Vagina (tissue), 2 donors: ENCODE data around the gene RBM5.

ENCODE experiments used
- POLR2A ChIP-seq, 2 donors: fragments of 450-650 bp; IDR thresholded peaks; one replicate each; pipeline ENCODE4 v1.6.1; 2017; ENCODE audit warnings: antibody characterized with exemption in 2 of 2, mild to moderate bottlenecking in 2 of 2, moderate library complexity in 2 of 2
- POLR2AphosphoS5 ChIP-seq, 2 donors: sonication (generic); formaldehyde crosslinking; IDR thresholded peaks; one replicate each; pipeline ENCODE4 v1.9.0; 2017; ENCODE audit warnings: antibody characterized with exemption in 2 of 2, mild to moderate bottlenecking in 2 of 2, low read depth in 1 of 2; ENCODE audit not compliant: insufficient read depth in 1 of 2
- TF ChIP-seq, protein P1 (sequence below), 3 experiments: fragments of 450-650 bp in 2 of 3; fragments of 200-600 bp in 1 of 3; sonication (generic) in 1 of 3; IDR thresholded peaks; one replicate each; pipeline ENCODE4 v1.5.1; 2017 to 2019; ENCODE audit warnings: antibody characterized with exemption in 3 of 3, mild to moderate bottlenecking in 2 of 3, moderate library complexity in 2 of 3

DNA sequence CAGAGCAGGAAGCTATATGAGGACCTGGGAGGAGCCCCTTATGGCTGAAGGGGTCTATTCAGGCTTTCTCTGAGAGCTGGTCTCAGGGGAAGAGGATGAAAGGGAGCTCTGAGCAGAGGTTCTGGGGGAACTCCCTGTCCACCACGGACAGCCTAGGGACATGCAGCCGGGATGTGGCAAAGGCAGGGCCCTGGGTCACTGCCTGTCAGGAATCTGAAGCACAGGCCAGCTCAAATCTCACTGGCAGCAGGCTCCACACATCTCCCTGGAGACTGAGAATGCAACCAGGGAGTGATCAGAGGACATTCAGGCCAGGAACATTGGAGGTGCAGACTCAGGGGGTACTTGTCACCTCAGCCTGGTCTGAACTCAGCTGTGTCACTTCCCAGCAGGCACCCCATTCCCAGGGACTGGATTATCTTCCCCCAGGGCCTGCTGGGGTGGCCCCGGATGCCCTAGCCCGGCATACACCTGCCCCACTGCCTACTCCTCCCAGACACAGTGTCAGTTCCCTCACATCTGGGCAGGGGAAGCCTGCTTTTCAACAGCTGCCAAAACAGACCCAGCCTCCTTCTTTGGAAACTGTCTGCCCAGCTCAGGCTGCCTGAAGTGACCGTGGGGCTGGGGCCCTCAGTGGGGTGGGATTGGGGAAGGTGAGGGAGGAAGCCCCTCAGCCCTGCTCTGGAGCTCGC is 48.1 kb downstream of the RBM5 start:
- TF ChIP-seq, protein P1, sequence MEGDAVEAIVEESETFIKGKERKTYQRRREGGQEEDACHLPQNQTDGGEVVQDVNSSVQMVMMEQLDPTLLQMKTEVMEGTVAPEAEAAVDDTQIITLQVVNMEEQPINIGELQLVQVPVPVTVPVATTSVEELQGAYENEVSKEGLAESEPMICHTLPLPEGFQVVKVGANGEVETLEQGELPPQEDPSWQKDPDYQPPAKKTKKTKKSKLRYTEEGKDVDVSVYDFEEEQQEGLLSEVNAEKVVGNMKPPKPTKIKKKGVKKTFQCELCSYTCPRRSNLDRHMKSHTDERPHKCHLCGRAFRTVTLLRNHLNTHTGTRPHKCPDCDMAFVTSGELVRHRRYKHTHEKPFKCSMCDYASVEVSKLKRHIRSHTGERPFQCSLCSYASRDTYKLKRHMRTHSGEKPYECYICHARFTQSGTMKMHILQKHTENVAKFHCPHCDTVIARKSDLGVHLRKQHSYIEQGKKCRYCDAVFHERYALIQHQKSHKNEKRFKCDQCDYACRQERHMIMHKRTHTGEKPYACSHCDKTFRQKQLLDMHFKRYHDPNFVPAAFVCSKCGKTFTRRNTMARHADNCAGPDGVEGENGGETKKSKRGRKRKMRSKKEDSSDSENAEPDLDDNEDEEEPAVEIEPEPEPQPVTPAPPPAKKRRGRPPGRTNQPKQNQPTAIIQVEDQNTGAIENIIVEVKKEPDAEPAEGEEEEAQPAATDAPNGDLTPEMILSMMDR (IDR thresholded peaks at IDR 0.05), result no peak
- TF ChIP-seq POLR2A (IDR thresholded peaks at IDR 0.05) (no peak), POLR2AphosphoS5 (IDR thresholded peaks at IDR 0.05; ENCODE audit: insufficient read depth in 1 of 2, low read depth in 1 of 2) (no peak)
